ENCODE measurements around the gene SIX1.

SIX1 gene

DNA sequence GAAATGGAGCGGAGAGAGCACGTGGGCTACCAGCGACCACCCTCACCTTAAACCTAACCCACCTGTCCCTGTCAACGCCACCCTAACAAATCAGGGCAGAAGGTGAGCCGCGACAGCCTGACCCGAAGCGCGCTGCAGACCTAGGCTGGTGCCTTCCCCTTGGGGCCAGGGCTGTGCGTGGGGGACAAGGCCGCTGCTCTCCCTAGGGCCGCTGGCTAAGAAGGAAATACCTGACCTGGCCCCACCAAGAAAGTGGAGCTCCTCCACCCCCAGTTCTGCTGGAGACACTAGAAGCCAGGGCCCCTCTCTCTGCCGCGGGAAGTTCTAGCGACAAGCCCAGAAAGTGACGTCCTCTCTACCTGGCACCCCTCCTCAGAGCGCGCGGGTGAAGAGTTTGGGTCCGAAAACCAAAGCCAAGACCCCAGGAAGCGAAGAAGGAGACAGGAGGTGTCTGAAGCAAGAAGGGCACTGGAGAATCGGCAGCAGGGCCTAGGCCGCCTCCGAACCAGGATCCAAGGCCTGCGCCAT, 7.5 kb downstream of the SIX1 start:
- no peak for FAIRE-seq

DNA sequence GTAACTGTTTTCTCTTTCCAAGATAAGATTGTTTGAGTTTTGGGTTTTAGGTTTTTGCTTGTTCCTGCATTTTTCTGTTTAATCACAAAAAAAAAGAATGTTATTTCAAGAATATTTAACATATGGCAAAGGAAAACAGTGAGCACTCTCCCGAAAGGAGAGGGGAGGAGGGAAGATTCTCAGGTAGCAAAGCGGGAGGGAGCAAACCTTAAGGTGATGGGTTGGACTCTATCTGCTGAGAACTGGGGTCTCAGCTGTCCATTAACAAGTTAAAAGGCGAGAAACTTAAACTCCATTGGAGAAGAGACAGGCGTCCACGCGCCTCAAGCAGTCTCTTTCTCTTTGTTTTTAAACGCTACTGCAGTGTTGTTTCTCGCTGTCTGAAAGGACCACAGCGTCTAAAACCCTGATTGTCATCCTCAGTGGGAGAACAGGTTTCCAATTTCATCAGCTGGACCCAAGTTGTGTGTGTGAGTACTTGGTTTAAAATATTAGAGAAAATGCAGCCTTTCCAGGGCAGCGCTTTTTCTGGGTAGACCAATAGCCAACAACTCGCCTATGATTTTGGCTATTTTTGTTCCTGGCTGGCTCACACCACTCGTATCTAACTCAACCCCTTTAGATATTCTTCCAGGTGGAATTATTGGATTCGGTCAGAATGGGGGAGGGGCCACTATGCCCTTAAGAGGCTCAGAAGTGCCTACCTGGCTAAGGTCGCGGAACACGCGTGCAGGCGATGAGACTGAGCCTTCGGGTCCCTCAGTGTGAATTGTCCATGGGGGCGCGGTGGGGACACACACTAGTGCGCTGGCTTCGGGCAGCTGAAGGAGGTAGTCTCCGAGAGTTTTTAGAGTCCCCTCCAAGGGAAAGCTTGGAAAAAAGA, 8.2 kb downstream of the SIX1 start:
- FAIRE-seq: no peak

GRCh38 chr14:60639674-60640073, 9.6 kb downstream of the SIX1 start:
- FAIRE-seq: no peak

GRCh38 chr14:60637479-60638315, 11.6 kb downstream of the SIX1 start:
- no peak for FAIRE-seq

DNA sequence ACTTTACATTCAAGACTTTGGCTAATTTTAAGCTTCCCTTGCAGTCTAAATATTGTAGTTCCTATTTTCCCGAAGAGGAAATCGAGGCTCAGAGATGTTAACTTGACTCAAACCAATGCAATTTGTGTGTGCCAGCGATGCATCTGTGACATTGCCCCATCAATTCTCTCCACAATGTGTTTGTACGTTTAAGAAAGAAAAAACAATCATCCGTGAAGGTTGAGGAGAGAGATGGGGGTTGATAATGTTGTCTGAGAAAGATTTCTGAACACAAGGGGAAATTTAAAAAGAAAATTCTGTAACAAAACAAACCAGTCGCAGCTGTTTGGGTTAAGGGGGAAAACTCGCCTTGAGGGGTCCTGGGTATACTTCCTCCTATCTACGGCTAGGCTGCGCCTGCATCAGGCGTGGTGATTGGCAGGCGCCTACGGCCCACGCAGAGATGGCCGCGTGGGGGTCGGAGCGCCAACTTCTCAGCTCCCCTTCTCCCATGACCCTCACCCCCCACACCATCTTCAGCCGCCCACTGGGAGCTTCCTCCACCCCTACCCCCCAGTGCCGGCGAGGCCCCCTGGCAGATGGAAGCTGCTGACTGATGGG, 12.3 kb downstream of the SIX1 start:
- FAIRE-seq: no peak

DNA sequence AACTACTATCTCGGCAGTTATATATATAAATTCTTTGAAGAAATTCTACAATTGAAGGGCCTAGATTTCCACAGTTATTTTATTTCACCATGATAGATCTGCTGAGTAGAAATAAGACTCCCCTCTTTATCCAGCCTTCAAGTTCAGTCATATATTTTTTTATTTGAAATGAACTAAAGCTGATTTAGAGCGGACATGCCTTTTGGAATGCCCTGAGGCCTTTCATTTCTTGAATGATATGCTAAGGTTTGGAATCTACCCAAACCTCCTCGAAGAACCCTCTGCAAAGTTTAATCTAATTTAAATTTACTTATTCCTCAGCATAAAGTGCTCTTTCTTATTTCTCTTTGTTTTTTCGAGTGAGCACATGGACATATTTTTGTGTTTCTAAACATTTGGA, 15.1 kb downstream of the SIX1 start:
- FAIRE-seq: no peak

DNA sequence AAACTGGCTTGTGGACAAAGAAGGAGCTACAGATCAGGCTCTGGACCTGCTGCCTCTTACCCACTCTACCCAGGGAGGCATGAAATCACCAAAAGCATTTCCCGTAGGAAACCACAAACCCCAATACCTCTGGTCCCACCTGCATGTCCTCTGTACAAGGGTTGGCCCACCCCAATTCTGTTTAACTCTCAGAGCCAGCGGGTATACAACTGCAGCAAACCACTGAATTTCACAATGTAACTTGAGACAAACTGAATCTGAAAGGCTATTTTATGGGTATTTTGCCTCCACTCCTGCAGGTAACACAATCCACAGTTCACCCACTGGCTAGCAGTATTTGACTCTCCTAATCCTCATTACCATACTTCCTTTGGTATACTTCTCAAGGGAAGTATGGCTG, 16.5 kb downstream of the SIX1 start:
- no peak for FAIRE-seq

DNA sequence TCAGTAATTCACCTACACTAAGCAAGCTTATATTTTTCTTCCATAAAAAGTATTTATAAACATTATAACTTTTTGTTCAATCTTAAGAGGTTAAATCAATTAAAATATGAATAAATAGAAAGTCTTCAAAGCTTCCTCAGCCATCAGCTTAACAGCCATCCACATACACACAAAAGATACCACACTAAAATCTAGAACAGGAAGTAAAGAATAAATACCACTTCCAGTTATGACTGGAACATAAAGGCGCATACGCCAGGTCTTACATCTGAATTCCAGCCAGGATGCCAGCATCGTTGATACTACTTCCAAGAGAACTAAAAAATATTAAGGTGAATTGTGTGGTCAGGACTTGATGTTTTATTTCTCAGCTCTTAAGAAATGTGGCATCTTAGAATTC, 17.0 kb downstream of the SIX1 start:
- no peak for FAIRE-seq

- FAIRE-seq: peak; percentile 31
Observed at GRCh38 chr14:60631842-60632241, 17.4 kb downstream of the SIX1 start.

DNA sequence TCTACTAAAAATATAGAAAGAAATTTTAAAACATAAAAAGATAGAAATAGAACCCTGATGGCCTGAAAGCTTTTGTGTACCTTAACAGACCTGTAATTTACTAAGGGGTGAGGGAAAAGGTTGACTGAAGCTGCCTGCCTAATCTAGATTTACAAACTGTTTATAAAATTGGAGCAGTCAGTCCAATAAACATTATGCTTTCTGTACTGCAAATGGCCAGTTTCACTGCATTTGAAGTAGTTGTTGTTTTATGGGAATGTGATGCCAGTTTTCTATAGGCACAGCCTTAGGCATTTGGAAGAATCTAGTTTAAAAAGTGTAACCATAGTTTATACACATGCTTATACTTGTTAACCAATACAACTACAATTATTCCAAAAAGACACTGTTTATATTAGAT, 19.1 kb downstream of the SIX1 start:
- FAIRE-seq: peak; percentile 6

DNA sequence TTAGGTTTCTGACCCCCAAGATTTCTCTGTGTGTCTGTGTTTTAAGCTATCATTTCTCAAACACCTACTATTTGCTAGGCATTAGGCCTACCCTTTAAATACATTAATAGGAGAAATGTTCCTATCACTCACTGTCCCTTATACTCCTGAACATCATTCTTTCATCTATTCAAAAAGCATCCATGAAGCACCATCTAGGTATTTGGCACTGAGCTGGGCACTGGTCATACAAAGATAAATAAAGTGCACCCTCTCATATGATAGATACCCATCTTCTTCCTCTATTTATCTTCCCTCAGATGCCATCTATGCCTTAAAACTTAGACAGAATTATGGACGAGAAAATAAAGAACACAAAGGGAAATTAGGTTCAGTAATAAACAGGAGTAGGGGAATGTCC, 20.4 kb downstream of the SIX1 start:
- no peak for FAIRE-seq

GRCh38 chr14:60622917-60623257, 26.4 kb downstream of the SIX1 start:
- no peak for FAIRE-seq

DNA sequence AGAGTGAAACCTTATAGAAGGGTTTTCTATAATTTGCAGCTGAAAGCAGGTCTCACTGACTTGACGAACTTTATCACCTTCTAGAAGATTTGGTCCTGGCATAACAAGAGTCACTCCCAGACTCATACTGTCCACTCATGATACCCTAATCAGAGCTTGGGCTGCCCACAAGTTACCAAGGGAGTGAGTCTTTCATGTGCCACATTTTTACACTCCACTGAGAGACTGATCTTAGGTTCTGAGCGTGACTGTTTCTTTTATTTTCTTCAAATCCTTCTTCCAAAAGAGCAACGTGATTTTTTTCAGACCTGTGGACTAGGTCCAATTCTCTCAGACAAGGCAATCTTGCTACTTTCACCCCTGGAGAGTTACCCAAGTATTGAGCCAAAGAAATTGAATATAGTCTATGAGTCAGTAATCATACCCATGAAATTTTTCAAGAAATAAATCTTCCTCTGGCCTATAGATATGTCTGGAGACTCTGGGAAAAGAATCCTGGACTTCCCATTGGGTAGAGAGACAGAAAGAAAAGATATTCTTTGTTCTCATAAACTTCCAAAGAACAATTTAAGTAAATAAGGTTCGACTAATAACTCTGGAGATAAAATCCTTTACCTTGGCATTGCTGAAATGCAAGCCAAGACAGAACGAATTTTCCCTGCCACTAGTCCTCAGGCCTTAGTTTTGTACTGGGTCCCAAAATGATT, 26.9 kb downstream of the SIX1 start:
- FAIRE-seq: no peak

DNA sequence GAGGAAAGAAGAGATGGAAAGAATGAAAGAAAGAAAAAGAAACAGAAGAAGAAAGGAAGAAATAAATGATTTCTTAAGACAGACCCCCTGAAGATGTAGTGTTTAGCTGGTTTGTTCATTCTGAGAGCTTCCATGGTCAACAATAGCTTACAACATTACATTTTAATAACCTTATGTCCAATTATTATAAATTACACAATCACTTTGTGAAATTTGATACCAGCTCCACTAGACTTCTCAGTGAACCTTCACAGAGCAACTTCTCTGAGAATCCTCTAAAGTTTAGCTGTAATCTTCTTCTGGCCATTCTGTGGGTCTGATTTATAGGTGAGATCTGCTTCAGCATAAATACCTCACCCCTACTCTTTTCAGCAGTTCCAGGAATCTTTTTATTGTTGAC, 27.9 kb downstream of the SIX1 start:
- no peak for FAIRE-seq

- FAIRE-seq: no peak
Observed at GRCh38 chr14:60618241-60618640, 31.0 kb downstream of the SIX1 start.

GRCh38 chr14:60616461-60616959, 32.8 kb downstream of the SIX1 start:
- FAIRE-seq: no peak

DNA sequence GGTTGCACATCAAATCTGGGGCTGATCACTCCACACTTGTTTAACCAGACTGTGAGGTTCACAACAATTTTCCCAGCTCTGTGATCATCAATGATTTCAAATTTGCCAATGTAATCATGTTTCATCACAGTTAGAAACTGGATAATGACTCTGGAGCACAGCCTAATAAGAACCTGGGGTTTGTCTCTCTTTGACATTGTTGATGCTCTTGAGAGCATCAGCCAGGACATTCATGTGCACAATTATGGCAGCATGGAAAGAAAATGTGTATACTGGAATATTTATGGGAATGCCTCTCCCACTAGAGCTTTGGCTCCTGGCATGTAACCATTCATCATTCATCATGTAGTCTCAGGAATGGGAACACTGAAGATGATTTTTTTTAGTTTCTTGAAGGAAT, 47.0 kb downstream of the SIX1 start:
- no peak for FAIRE-seq

DNA sequence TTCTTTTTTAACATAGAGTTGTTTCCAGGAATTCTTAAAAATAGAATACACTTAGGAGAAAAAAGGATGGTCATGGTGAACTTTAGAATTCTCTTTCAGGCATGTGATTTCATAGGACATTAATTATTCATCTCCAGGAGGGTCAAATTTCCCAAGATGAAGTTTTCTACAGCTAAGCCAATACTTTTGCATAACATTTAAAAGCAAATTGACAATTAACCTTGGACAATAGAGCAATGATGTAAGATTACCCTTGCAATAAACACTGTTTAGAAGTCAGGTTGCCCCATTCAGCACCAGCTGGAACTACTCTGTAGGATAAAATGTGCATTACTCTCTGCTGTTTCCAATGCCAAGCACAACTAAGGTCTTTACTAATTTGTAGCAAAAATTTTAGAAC, 49.5 kb downstream of the SIX1 start:
- FAIRE-seq: no peak

DNA sequence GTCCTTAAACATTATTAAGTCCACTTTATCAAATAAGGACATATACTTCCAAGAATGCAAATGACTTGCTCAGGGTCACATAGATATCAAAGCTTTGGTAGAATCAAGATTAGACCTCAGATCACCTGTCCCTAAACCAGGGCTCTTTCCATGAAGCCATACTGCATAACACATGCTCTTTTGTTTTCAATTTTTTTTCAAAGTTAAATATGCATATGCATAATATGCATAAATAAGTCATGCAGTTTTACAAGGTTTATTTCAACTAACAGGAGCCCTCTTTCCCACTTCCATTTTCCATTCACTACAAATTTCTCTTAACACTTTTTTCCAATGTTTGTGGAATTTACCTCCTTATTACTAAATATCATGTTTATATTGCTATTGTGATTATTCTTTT, 53.1 kb downstream of the SIX1 start:
- FAIRE-seq: no peak

GRCh38 chr14:60594062-60594461, 55.2 kb downstream of the SIX1 start:
- FAIRE-seq: no peak

Data from G401.6 (cell line).